ENCODE measurements around the gene PCSK1.

DNA sequence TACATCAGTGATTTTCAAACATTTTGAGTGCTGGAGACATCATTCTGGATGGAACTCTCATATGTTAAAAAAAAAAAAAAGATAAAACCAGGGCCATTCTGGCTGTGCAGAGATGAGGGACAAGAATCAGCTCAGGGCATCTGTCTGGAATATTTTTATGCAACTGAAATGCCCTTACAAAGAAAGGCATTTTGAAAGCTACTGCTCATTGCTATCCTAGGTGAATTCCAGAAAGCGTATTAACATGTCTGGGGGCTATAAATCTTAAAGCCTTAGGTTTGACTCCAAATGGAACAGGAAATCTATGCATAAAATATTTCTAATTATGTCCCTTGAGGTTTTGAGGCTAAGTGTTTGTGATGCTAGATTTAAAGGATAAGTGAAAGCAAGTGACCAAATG lies 14.9 kb upstream of the PCSK1 start:
- TF ChIP-seq, protein P1, sequence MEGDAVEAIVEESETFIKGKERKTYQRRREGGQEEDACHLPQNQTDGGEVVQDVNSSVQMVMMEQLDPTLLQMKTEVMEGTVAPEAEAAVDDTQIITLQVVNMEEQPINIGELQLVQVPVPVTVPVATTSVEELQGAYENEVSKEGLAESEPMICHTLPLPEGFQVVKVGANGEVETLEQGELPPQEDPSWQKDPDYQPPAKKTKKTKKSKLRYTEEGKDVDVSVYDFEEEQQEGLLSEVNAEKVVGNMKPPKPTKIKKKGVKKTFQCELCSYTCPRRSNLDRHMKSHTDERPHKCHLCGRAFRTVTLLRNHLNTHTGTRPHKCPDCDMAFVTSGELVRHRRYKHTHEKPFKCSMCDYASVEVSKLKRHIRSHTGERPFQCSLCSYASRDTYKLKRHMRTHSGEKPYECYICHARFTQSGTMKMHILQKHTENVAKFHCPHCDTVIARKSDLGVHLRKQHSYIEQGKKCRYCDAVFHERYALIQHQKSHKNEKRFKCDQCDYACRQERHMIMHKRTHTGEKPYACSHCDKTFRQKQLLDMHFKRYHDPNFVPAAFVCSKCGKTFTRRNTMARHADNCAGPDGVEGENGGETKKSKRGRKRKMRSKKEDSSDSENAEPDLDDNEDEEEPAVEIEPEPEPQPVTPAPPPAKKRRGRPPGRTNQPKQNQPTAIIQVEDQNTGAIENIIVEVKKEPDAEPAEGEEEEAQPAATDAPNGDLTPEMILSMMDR (IDR thresholded peaks at IDR 0.05), result no peak
- no peak for TF ChIP-seq POLR2A (IDR thresholded peaks at IDR 0.05)
- no peak for TF ChIP-seq EP300 (IDR thresholded peaks at IDR 0.05)
- TF ChIP-seq POLR2AphosphoS5 (IDR thresholded peaks at IDR 0.05), result no peak

Data from sigmoid colon (tissue), 4 donors.